Right lobe of liver (tissue), 4 donors: ENCODE results near the gene MMAB.

Experiments
- POLR2A ChIP-seq: fragments of 450-650 bp; IDR thresholded peaks from one replicate; pipeline ENCODE4 v1.6.1; 2017; ENCODE audit warnings: antibody characterized with exemption, mild to moderate bottlenecking
- TF ChIP-seq, protein P1 (sequence below), 4 donors: fragments of 200-600 bp in 3 of 4; fragments of 450-650 bp in 1 of 4; IDR thresholded peaks; one replicate each; pipeline versions ENCODE4 v1.5.1 to v1.8.0; 2016 to 2022; ENCODE audit warnings: antibody characterized with exemption in 4 of 4, mild to moderate bottlenecking in 2 of 4
- donor health status: DM: no; HTN: no; CAD: no.
- donor health status: DM: no; HTN: no; CAD: no.
- donor health status: DM: no; HTN: yes; CAD: no.

DNA sequence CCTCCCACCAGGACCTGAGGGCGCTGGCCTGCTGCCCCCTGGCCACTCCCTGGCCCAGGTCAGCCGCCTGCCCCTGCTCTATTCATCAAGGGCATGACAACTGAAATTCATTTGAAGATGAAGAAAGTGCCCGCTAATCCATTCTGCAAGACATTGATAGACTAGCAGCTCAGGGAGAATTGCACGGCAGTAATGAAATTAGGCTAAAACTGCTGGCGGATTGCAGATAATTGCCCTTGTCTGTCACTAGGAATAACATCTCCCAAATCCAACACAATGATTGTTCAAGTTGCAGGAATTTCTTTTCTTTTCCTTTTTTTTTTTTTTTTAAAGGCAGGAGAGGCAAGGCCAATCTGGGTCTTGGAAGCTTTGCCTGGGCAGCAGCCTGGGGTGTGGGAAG, 44.8 kb upstream of the MMAB start:
- TF ChIP-seq, protein P1, sequence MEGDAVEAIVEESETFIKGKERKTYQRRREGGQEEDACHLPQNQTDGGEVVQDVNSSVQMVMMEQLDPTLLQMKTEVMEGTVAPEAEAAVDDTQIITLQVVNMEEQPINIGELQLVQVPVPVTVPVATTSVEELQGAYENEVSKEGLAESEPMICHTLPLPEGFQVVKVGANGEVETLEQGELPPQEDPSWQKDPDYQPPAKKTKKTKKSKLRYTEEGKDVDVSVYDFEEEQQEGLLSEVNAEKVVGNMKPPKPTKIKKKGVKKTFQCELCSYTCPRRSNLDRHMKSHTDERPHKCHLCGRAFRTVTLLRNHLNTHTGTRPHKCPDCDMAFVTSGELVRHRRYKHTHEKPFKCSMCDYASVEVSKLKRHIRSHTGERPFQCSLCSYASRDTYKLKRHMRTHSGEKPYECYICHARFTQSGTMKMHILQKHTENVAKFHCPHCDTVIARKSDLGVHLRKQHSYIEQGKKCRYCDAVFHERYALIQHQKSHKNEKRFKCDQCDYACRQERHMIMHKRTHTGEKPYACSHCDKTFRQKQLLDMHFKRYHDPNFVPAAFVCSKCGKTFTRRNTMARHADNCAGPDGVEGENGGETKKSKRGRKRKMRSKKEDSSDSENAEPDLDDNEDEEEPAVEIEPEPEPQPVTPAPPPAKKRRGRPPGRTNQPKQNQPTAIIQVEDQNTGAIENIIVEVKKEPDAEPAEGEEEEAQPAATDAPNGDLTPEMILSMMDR (IDR thresholded peaks at IDR 0.05): no peak
- TF ChIP-seq POLR2A: no peak
